Endothelial cell of umbilical vein (primary cell): Measurements from ENCODE around the gene CEP95.

Source experiments
- CTCF ChIP-seq, 2 donors: IDR thresholded peaks; 1 replicate in 1 of 2; 2 replicates in 1 of 2; pipeline ENCODE4 v1.5.1; 2011; ENCODE audit warnings: low read length in 2 of 2, mild to moderate bottlenecking in 2 of 2, moderate library complexity in 2 of 2, control low read depth in 1 of 2, inconsistent platforms in 1 of 2, low read depth in 1 of 2; ENCODE audit not compliant: insufficient read depth in 1 of 2; ENCODE audit errors: extremely low read depth in 1 of 2
- MYC ChIP-seq: IDR thresholded peaks from one replicate; pipeline ENCODE4 v1.6.1; 2011; ENCODE audit warnings: mild to moderate bottlenecking, low read depth, low read length
- POLR2A ChIP-seq: IDR thresholded peaks from 2 replicates; pipeline ENCODE4 v1.6.1; 2012; ENCODE audit warnings: low read depth, mild to moderate bottlenecking, control low read depth, low read length
- POLR2AphosphoS5 ChIP-seq: IDR thresholded peaks from 2 replicates; pipeline ENCODE4 v1.6.1; 2012; ENCODE audit warnings: low read depth, mild to moderate bottlenecking, control low read depth, low read length, moderate library complexity; ENCODE audit not compliant: insufficient read depth

- no peak for TF ChIP-seq POLR2AphosphoS5
- no peak for TF ChIP-seq POLR2A
- TF ChIP-seq CTCF (IDR thresholded peaks at IDR 0.05; ENCODE audit: extremely low read depth in 1 of 2, insufficient read depth in 1 of 2, low read depth in 1 of 2, low read length in 2 of 2): no peak
- no peak for TF ChIP-seq MYC
Observed at GRCh38 chr17:64458756-64459155, 48.0 kb upstream of the CEP95 start.
